ENCODE data around the gene HECW1. TPM values are rescaled to one million over a fixed set of nuclear protein-coding genes. Genes with fewer than 3 reads are reported as not detected.

Gene HECW1
- total and polyA plus RNA-seq, 10 of the 15 experiments (the other 5 are each of a cell fraction or from before 2014, with no cell fraction given): under 0.01 to 0.31 (median 0.04) TPM; not detected in 3

DNA sequence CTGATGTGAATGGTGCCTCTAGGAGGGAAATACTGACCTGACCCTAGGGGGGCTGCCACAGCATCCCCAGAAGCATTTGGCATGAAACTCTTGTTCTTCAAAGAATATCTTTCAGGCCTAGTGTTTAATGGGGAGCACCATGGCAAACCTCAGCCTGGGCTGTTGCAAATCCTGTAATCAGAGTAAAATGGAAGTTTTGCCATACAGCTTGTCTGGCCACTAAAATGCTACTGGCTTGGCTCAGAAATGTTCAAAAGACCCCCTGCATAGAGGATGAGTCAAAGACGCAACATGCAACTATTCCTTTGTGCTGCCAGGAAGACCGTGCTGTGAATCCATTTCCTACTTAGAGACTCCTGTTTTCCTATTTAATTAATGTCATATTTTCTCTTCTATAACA is 26.7 kb downstream of the HECW1 start:
- no peak for FAIRE-seq
- Histone ChIP-seq H4K20me1 (ENCODE audit: control insufficient read depth, insufficient read depth) (no peaks in the 10 kb centered on the region), H3K4me2 (ENCODE audit: control insufficient read depth, insufficient read depth) (no peak overlapping the region), H3K27ac (ENCODE audit: control insufficient read depth, insufficient read depth) (no peak overlapping the region), H3K9ac (ENCODE audit: control insufficient read depth, insufficient read depth, low read length) (no peak overlapping the region), H3K79me2 (ENCODE audit: control insufficient read depth, insufficient read depth, low read length) (no peaks in the 10 kb centered on the region), H3K9me3 (replicated peaks; ENCODE audit: control insufficient read depth, insufficient read depth, low read length) (no peaks in the 10 kb centered on the region; the same call in 2 of the 3 replicates), H3K36me3 (ENCODE audit: control insufficient read depth in 2 of 2, insufficient read depth in 2 of 2, low read length in 1 of 2) (no peaks in the 10 kb centered on the region), H3K4me1 (ENCODE audit: control insufficient read depth, insufficient read depth, low read length) (no peaks in the 10 kb centered on the region), H2AFZ (ENCODE audit: control insufficient read depth, low read depth, low read length) (no peak overlapping the region), H3K4me3 (no peak overlapping the region), H3K27me3 (replicated peaks in 1 of 2; ENCODE audit: control insufficient read depth in 2 of 2, insufficient read depth in 2 of 2, low read length in 1 of 2) (peaks cover 0 to 2% of the 10 kb centered on the region in 2 experiments; a peak in 2 of 4 replicates)
- TF ChIP-seq ZNF274 (IDR thresholded peaks at IDR 0.05; ENCODE audit: insufficient read depth, insufficient read length) (no peak), HCFC1 (IDR thresholded peaks at IDR 0.05; ENCODE audit: low read length) (no peak), SUZ12 (IDR thresholded peaks at IDR 0.05; ENCODE audit: unreplicated experiment) (no peak), NFYA (IDR thresholded peaks at IDR 0.05; ENCODE audit: borderline replicate concordance, low read depth, low read length) (no peak)
- no peak for ATAC-seq
- CTCF ChIA-PET: no interaction called here
- BruUV-seq (replicated peaks): no TSS peak
- 90% methylated on average over 2 of the region's 2 CpGs for WGBS (ENCODE audit: insufficient coverage, insufficient replicate concordance, low lambda C conversion rate, missing lambda C conversion rate)
- SMC1A ChIA-PET (ENCODE audit: uncharacterized antibody, unreplicated experiment): interaction anchor here (1.1 kb wide), 1 partner anchor 14 kb away, joined by 4 read pairs; no protein-coding TSS in a partner anchor
- in situ Hi-C loops (cut with MboI): no loop called here
- DNase-seq (ENCODE audit: low read depth, low spot score): no peak
- RAD21 ChIA-PET (ENCODE audit: unreplicated experiment): interaction anchor here (1.2 kb wide), 1 partner anchor 193 kb away, joined by 3 read pairs; no protein-coding TSS in a partner anchor
- POLR2A ChIA-PET: no interaction called here
- intact Hi-C loops (cut with micrococcal nuclease; ENCODE audit: unreplicated experiment): loop anchor here (5.0 kb wide), 1 partner anchor 83 kb away; no protein-coding TSS in a partner anchor

DNA sequence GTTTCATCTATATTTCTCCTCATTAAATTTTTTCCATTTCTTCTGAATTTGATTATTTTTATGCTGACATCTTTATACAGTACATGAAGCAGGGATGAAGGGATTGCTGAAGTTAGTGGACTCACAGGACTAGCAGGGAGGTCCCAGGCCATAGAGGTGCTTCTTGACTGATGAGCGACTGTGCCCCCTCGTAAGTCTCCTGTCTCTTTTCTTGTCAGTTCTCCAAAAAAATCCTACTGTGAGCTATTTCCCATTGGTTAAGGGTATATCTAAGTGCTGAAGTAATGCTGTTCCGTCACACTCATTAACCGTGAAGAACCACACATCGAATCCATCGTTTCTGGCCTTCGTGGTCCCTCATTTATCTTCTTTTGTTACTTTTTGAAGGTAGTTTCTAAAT is 27.7 kb downstream of the HECW1 start:
- H3K4me3 ChIP-seq: no peak overlapping the region
- ChIA-PET SMC1A (ENCODE audit: uncharacterized antibody, unreplicated experiment) (interaction anchor here (0.6 kb wide), 1 partner anchor 1029 kb away, joined by 3 read pairs; no protein-coding TSS in a partner anchor), RAD21 (ENCODE audit: unreplicated experiment) (no interaction called here), CTCF (no interaction called here), POLR2A (no interaction called here)
- H3K27ac ChIP-seq (ENCODE audit: control insufficient read depth, insufficient read depth): no peak overlapping the region
- H3K79me2 ChIP-seq (ENCODE audit: control insufficient read depth, insufficient read depth, low read length): no peaks in the 10 kb centered on the region
- no peak overlapping the region for H3K9ac ChIP-seq (ENCODE audit: control insufficient read depth, insufficient read depth, low read length)
- in situ Hi-C loops (cut with MboI): no loop called here
- intact Hi-C loops (cut with micrococcal nuclease; ENCODE audit: unreplicated experiment): no loop called here
- H4K20me1 ChIP-seq (ENCODE audit: control insufficient read depth, insufficient read depth): no peaks in the 10 kb centered on the region
- no peaks in the 10 kb centered on the region for H3K36me3 ChIP-seq (ENCODE audit: control insufficient read depth in 2 of 2, insufficient read depth in 2 of 2, low read length in 1 of 2)
- ATAC-seq (no peak), DNase-seq (ENCODE audit: low read depth, low spot score) (no peak), FAIRE-seq (no peak)
- BruUV-seq (replicated peaks): no TSS peak
- H3K4me1 ChIP-seq (ENCODE audit: control insufficient read depth, insufficient read depth, low read length): no peaks in the 10 kb centered on the region
- peaks cover 0 to 2% of the 10 kb centered on the region in 2 experiments; a peak in 2 of 4 replicates for H3K27me3 ChIP-seq (replicated peaks in 1 of 2; ENCODE audit: control insufficient read depth in 2 of 2, insufficient read depth in 2 of 2, low read length in 1 of 2)
- H2AFZ ChIP-seq (ENCODE audit: control insufficient read depth, low read depth, low read length): no peak overlapping the region
- no peaks in the 10 kb centered on the region; the same call in 2 of the 3 replicates for H3K9me3 ChIP-seq (replicated peaks; ENCODE audit: control insufficient read depth, insufficient read depth, low read length)
- H3K4me2 ChIP-seq (ENCODE audit: control insufficient read depth, insufficient read depth): no peak overlapping the region
- WGBS (ENCODE audit: insufficient coverage, insufficient replicate concordance, low lambda C conversion rate, missing lambda C conversion rate): 73% methylated on average over 7 of the region's 7 CpGs
- TF ChIP-seq CEBPB (IDR thresholded peaks at IDR 0.05; ENCODE audit: borderline replicate concordance in 1 of 2, low read depth in 2 of 2, low read length in 2 of 2) (no peak), ZNF207 (IDR thresholded peaks at IDR 0.05; ENCODE audit: borderline replicate concordance) (no peak), EZH2 (IDR thresholded peaks at IDR 0.05; ENCODE audit: borderline replicate concordance, control insufficient read depth, low read depth, low read length) (no peak), ZNF217 (IDR thresholded peaks at IDR 0.05) (no peak), SIX5 (IDR thresholded peaks at IDR 0.05; ENCODE audit: low read depth, low read length, severe bottlenecking) (no peak), IKZF2 (IDR thresholded peaks at IDR 0.05) (no peak), MEF2A (IDR thresholded peaks at IDR 0.05; ENCODE audit: insufficient read depth, low read depth, low read length) (no peak), POLR2AphosphoS5 (IDR thresholded peaks at IDR 0.05; ENCODE audit: low read length) (no peak), TARDBP (IDR thresholded peaks at IDR 0.05; ENCODE audit: borderline replicate concordance) (no peak), NR2C1 (IDR thresholded peaks at IDR 0.05) (no peak), SREBF1 (IDR thresholded peaks at IDR 0.05; ENCODE audit: low read length) (no peak), LARP7 (IDR thresholded peaks at IDR 0.05) (no peak), EP300 (IDR thresholded peaks at IDR 0.05; ENCODE audit: borderline replicate concordance in 1 of 2, control insufficient read depth in 1 of 2, low read depth in 2 of 2, low read length in 2 of 2) (no peak), YBX1 (IDR thresholded peaks at IDR 0.05) (no peak)
- TF ChIP-seq, protein P1, sequence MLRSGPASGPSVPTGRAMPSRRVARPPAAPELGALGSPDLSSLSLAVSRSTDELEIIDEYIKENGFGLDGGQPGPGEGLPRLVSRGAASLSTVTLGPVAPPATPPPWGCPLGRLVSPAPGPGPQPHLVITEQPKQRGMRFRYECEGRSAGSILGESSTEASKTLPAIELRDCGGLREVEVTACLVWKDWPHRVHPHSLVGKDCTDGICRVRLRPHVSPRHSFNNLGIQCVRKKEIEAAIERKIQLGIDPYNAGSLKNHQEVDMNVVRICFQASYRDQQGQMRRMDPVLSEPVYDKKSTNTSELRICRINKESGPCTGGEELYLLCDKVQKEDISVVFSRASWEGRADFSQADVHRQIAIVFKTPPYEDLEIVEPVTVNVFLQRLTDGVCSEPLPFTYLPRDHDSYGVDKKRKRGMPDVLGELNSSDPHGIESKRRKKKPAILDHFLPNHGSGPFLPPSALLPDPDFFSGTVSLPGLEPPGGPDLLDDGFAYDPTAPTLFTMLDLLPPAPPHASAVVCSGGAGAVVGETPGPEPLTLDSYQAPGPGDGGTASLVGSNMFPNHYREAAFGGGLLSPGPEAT (IDR thresholded peaks at IDR 0.05; ENCODE audit: low read depth): no peak

Data from GM12878 (cell line).